Neural progenitor cell (in vitro differentiated cells): ENCODE results near the gene MTCL1. TPM values are rescaled to one million over a fixed set of nuclear protein-coding genes. Genes with fewer than 3 reads are reported as not detected.

ENCODE experiments used
- DNase-seq: peaks from one replicate; pipeline ENCODE4 v3.0.0-alpha.2; 2016; ENCODE audit warnings: low spot score
- H2AFZ ChIP-seq: fragments of 200-600 bp; sonication (generic); replicated peaks from 2 replicates; pipeline ENCODE4 v1.6.1; 2016; ENCODE audit warnings: antibody characterized with exemption
- H3F3A ChIP-seq: fragments of 200-600 bp; sonication (generic); 2 replicates; pipeline ENCODE4 v1.6.1; 2016; ENCODE audit warnings: antibody characterized with exemption, low read depth
- H3K27ac ChIP-seq: fragments of 200-600 bp; sonication (generic); 2 replicates; pipeline ENCODE4 v1.5.1; 2016; ENCODE audit warnings: mild to moderate bottlenecking
- H3K27me3 ChIP-seq: fragments of 200-600 bp; sonication (generic); 2 replicates; pipeline ENCODE4 v1.6.1; 2016; ENCODE audit warnings: mild to moderate bottlenecking, moderate library complexity
- H3K36me3 ChIP-seq: fragments of 200-600 bp; sonication (generic); 2 replicates; pipeline ENCODE4 v1.5.1; 2016
- H3K4me1 ChIP-seq: fragments of 200-600 bp; sonication (generic); 2 replicates; pipeline ENCODE4 v1.6.1; 2016; ENCODE audit warnings: mixed run types
- H3K4me2 ChIP-seq: fragments of 200-600 bp; sonication (generic); 2 replicates; pipeline ENCODE4 v1.6.1; 2016
- H3K4me3 ChIP-seq: fragments of 200-600 bp; sonication (generic); 2 replicates; pipeline ENCODE4 v1.5.1; 2016
- H3K79me2 ChIP-seq: fragments of 200-600 bp; sonication (generic); 2 replicates; pipeline ENCODE4 v1.6.1; 2016; ENCODE audit warnings: low read depth
- H3K9ac ChIP-seq: fragments of 200-600 bp; sonication (generic); 2 replicates; pipeline ENCODE4 v1.6.1; 2016
- H3K9me3 ChIP-seq: fragments of 200-600 bp; sonication (generic); 2 replicates; pipeline ENCODE4 v1.5.1; 2016; ENCODE audit warnings: low read depth
- H4K20me1 ChIP-seq: fragments of 200-600 bp; sonication (generic); 2 replicates; pipeline ENCODE4 v1.6.1; 2016; ENCODE audit warnings: low read depth
- H3K27ac Mint-ChIP-seq: 3 replicates; pipeline ENCODE4 v1.8.0; 2021; ENCODE audit warnings: mixed read lengths
- H3K27me3 Mint-ChIP-seq: 2 replicates; pipeline ENCODE4 v1.8.0; 2022; ENCODE audit warnings: low read depth, mild to moderate bottlenecking, inconsistent platforms, moderate library complexity, mixed read lengths; ENCODE audit not compliant: insufficient read depth
- H3K36me3 Mint-ChIP-seq: 3 replicates; pipeline ENCODE4 v1.8.0; 2021; ENCODE audit warnings: mixed read lengths
- H3K4me1 Mint-ChIP-seq: 3 replicates; pipeline ENCODE4 v1.8.0; 2021; ENCODE audit warnings: mixed read lengths
- H3K4me3 Mint-ChIP-seq: 3 replicates; pipeline ENCODE4 v1.8.0; 2021; ENCODE audit warnings: mild to moderate bottlenecking, moderate library complexity, mixed read lengths
- H3K9me3 Mint-ChIP-seq: 3 replicates; pipeline ENCODE4 v1.8.0; 2020; ENCODE audit warnings: mixed read lengths
- CTCF ChIP-seq: fragments of 200-600 bp; sonication (generic); IDR thresholded peaks from 2 replicates; pipeline ENCODE4 v1.5.1; 2017; ENCODE audit warnings: antibody characterized with exemption, mild to moderate bottlenecking
- EZH2 ChIP-seq: fragments of 200-600 bp; sonication (generic); IDR thresholded peaks from 2 replicates; pipeline ENCODE4 v1.6.1; 2017; ENCODE audit warnings: antibody characterized with exemption, mild to moderate bottlenecking, moderate library complexity
- EZH2phosphoT487 ChIP-seq: fragments of 200-600 bp; sonication (generic); IDR thresholded peaks from 2 replicates; pipeline ENCODE4 v1.6.1; 2017; ENCODE audit warnings: antibody characterized with exemption
- total RNA-seq: library from RNA; depleted of rRNA; stranded (reverse); fragments of >200 nt; gene quantifications from 2 replicates; pipeline ENCODE4 v1.2.3, GENCODE V29; 2015; ENCODE audit warnings: low replicate concordance

Gene MTCL1
- total RNA-seq, 1 donor from 2014 or later: 36.9 TPM

GRCh38 chr18:8824846-8825245, 119.5 kb downstream of the MTCL1 start:
- no peaks in the 10 kb centered on the region for H3K79me2 ChIP-seq
- H3K27ac Mint-ChIP-seq: no peak overlapping the region
- H3K36me3 Mint-ChIP-seq: peaks cover 32% of the 10 kb centered on the region
- DNase-seq: no peak
- H3K4me3 ChIP-seq: no peak overlapping the region
- H4K20me1 ChIP-seq: no peaks in the 10 kb centered on the region
- peaks cover 4% of the 10 kb centered on the region for H3K36me3 ChIP-seq
- H2AFZ ChIP-seq: no peak overlapping the region
- no peak overlapping the region for H3K9ac ChIP-seq
- peaks cover 8% of the 10 kb centered on the region for H3K27me3 Mint-ChIP-seq
- H3K27me3 ChIP-seq: no peaks in the 10 kb centered on the region
- H3F3A ChIP-seq: no peaks in the 10 kb centered on the region
- no peak overlapping the region for H3K4me2 ChIP-seq
- no peak for TF ChIP-seq EZH2phosphoT487
- no peak for TF ChIP-seq EZH2
- no peak for TF ChIP-seq CTCF
- H3K9me3 Mint-ChIP-seq: peaks cover 2% of the 10 kb centered on the region
- no peaks in the 10 kb centered on the region for H3K4me1 ChIP-seq
- H3K4me1 Mint-ChIP-seq: peaks cover 39% of the 10 kb centered on the region
- no peaks in the 10 kb centered on the region for H3K9me3 ChIP-seq
- H3K27ac ChIP-seq: no peak overlapping the region
- no peak overlapping the region for H3K4me3 Mint-ChIP-seq

GRCh38 chr18:8825273-8825672, 119.9 kb downstream of the MTCL1 start:
- H3F3A ChIP-seq: no peaks in the 10 kb centered on the region
- Mint-ChIP-seq H3K4me1 (peaks cover 40% of the 10 kb centered on the region), H3K36me3 (peaks cover 34% of the 10 kb centered on the region), H3K27ac (no peak overlapping the region), H3K27me3 (peaks cover 10% of the 10 kb centered on the region), H3K9me3 (peaks cover 2% of the 10 kb centered on the region), H3K4me3 (no peak overlapping the region)
- no peaks in the 10 kb centered on the region for H3K79me2 ChIP-seq
- TF ChIP-seq CTCF (no peak), EZH2phosphoT487 (no peak), EZH2 (no peak)
- H3K27me3 ChIP-seq: no peaks in the 10 kb centered on the region
- H3K4me3 ChIP-seq: no peak overlapping the region
- no peaks in the 10 kb centered on the region for H3K9me3 ChIP-seq
- no peak overlapping the region for H3K9ac ChIP-seq
- H3K4me1 ChIP-seq: no peaks in the 10 kb centered on the region
- no peak overlapping the region for H2AFZ ChIP-seq
- no peak overlapping the region for H3K27ac ChIP-seq
- H4K20me1 ChIP-seq: no peaks in the 10 kb centered on the region
- DNase-seq: no peak
- H3K36me3 ChIP-seq: peaks cover 4% of the 10 kb centered on the region
- no peak overlapping the region for H3K4me2 ChIP-seq

- Mint-ChIP-seq H3K4me1 (peaks cover 39% of the 10 kb centered on the region), H3K27ac (no peak overlapping the region), H3K27me3 (peaks cover 10% of the 10 kb centered on the region), H3K36me3 (peaks cover 37% of the 10 kb centered on the region), H3K9me3 (peaks cover 5% of the 10 kb centered on the region), H3K4me3 (no peak overlapping the region)
- H3K36me3 ChIP-seq: peaks cover 4% of the 10 kb centered on the region
- H3F3A ChIP-seq: no peaks in the 10 kb centered on the region
- no peaks in the 10 kb centered on the region for H3K79me2 ChIP-seq
- no peak overlapping the region for H3K4me3 ChIP-seq
- H2AFZ ChIP-seq: no peak overlapping the region
- no peak overlapping the region for H3K27ac ChIP-seq
- no peaks in the 10 kb centered on the region for H4K20me1 ChIP-seq
- no peaks in the 10 kb centered on the region for H3K9me3 ChIP-seq
- no peak overlapping the region for H3K4me2 ChIP-seq
- H3K27me3 ChIP-seq: no peaks in the 10 kb centered on the region
- TF ChIP-seq EZH2phosphoT487: no peak
- no peak for TF ChIP-seq CTCF
- no peak for TF ChIP-seq EZH2
- H3K9ac ChIP-seq: no peak overlapping the region
- no peaks in the 10 kb centered on the region for H3K4me1 ChIP-seq
- no peak for DNase-seq
Observed at GRCh38 chr18:8825729-8826375, 120.5 kb downstream of the MTCL1 start.
